Fibroblast of villous mesenchyme (primary cell): Measurements from ENCODE around the gene KIAA1755. TPM values are rescaled to one million over a fixed set of nuclear protein-coding genes. Genes with fewer than 3 reads are reported as not detected.
"Not testable (repeated sequence)": the region's sequence is repeated elsewhere in the genome, so short reads cannot be mapped to it uniquely, and the experiment has no call there.

ENCODE experiments used
- DNase-seq: peaks from one replicate; pipeline ENCODE4 v3.0.0-alpha.2; 2010; ENCODE audit warnings: low read depth
- H3K4me3 ChIP-seq: 2 replicates; pipeline ENCODE4 v1.5.1; 2011; ENCODE audit warnings: low read depth, mild to moderate bottlenecking, low read length
- CTCF ChIP-seq: IDR thresholded peaks from 2 replicates; pipeline ENCODE4 v1.5.1; 2012; ENCODE audit warnings: low read depth, mild to moderate bottlenecking, low read length; ENCODE audit not compliant: insufficient read depth
- total RNA-seq: library from RNA; depleted of rRNA; stranded (reverse); fragments of >200 nt; gene quantifications from 2 replicates; pipeline ENCODE4 v1.2.3, GENCODE V29; 2012

KIAA1755 gene
- total RNA-seq, 1 donor: 1.3 TPM

- TF ChIP-seq CTCF: no peak
- DNase-seq: no peak
- no peak overlapping the region for H3K4me3 ChIP-seq
Measured at GRCh38 chr20:38253571-38253970, 7.0 kb downstream of the KIAA1755 start.

- no peak overlapping the region for H3K4me3 ChIP-seq
- DNase-seq: peak; percentile 29
- TF ChIP-seq CTCF: no peak
Measured at GRCh38 chr20:38252292-38253288, 7.9 kb downstream of the KIAA1755 start.

GRCh38 chr20:38251441-38251840 lies 9.1 kb downstream of the KIAA1755 start:
- not testable (repeated sequence) for DNase-seq

GRCh38 chr20:38250609-38251008 lies 9.9 kb downstream of the KIAA1755 start:
- H3K4me3 ChIP-seq: no peak overlapping the region
- no peak for DNase-seq
- no peak for TF ChIP-seq CTCF

More at GRCh38 chr20:38251441-38251840, 9.1 kb downstream of the KIAA1755 start:
- not testable (repeated sequence) for H3K4me3 ChIP-seq

GRCh38 chr20:38249536-38250310 lies 10.8 kb downstream of the KIAA1755 start:
- peak; percentile 66 for DNase-seq
- no peak for TF ChIP-seq CTCF
- H3K4me3 ChIP-seq: no peak overlapping the region

- no peak for TF ChIP-seq CTCF
- H3K4me3 ChIP-seq: no peak overlapping the region
- DNase-seq: no peak
Measured at GRCh38 chr20:38248133-38248532, 12.4 kb downstream of the KIAA1755 start.

GRCh38 chr20:38247725-38248124 lies 12.8 kb downstream of the KIAA1755 start:
- not testable (repeated sequence) for H3K4me3 ChIP-seq, DNase-seq
